H9 (cell line): ENCODE data around the gene FASTK. TPM values are rescaled to one million over a fixed set of nuclear protein-coding genes. Genes with fewer than 3 reads are reported as not detected.

Experiments
- DNase-seq: peaks from one replicate; pipeline ENCODE4 v3.0.0-alpha.2; 2017
- H2AFZ ChIP-seq: one replicate; pipeline ENCODE4 v1.6.1; 2013; ENCODE audit warnings: mild to moderate bottlenecking, low read length, control low read depth, moderate library complexity
- H2AK5ac ChIP-seq: 2 replicates; pipeline ENCODE4 v1.6.1; 2013; ENCODE audit warnings: low read length, control low read depth, mixed read lengths; ENCODE audit not compliant: insufficient read length
- H2BK120ac ChIP-seq: one replicate; pipeline ENCODE4 v1.6.1; 2013; ENCODE audit warnings: low read depth, mild to moderate bottlenecking, low read length, control low read depth, inconsistent platforms; ENCODE audit not compliant: poor library complexity, severe bottlenecking
- H2BK12ac ChIP-seq: 2 replicates; pipeline ENCODE4 v1.6.1; 2013; ENCODE audit warnings: low read length, control low read depth, mixed read lengths, low read depth; ENCODE audit not compliant: insufficient read length
- H2BK15ac ChIP-seq: 2 replicates; pipeline ENCODE4 v1.6.1; 2013; ENCODE audit warnings: low read depth, low read length, control low read depth
- H2BK20ac ChIP-seq: one replicate; pipeline ENCODE4 v1.6.1; 2013; ENCODE audit warnings: low read depth, mild to moderate bottlenecking, low read length, control low read depth, inconsistent platforms; ENCODE audit not compliant: poor library complexity, severe bottlenecking
- H2BK5ac ChIP-seq: 2 replicates; pipeline ENCODE4 v1.6.1; 2013; ENCODE audit warnings: low read length, control low read depth, mixed read lengths; ENCODE audit not compliant: insufficient read length
- H3K14ac ChIP-seq: 2 replicates; pipeline ENCODE4 v1.6.1; 2013; ENCODE audit warnings: low read length, control low read depth; ENCODE audit not compliant: insufficient read depth
- H3K18ac ChIP-seq: 2 replicates; pipeline ENCODE4 v1.6.1; 2013; ENCODE audit warnings: low read depth, mild to moderate bottlenecking, mixed read lengths, low read length, control low read depth; ENCODE audit not compliant: insufficient read length
- H3K23ac ChIP-seq: 2 replicates; pipeline ENCODE4 v1.6.1; 2013; ENCODE audit warnings: low read length, control low read depth, mixed read lengths, low read depth; ENCODE audit not compliant: insufficient read length
- H3K23me2 ChIP-seq: 2 replicates; pipeline ENCODE4 v1.6.1; 2013; ENCODE audit warnings: low read depth, mild to moderate bottlenecking, mixed read lengths, low read length, control low read depth; ENCODE audit not compliant: insufficient read length, poor library complexity, severe bottlenecking
- H3K27ac ChIP-seq: 2 replicates; pipeline ENCODE4 v1.5.1; 2013; ENCODE audit warnings: low read length, control low read depth, mixed read lengths, low read depth; ENCODE audit not compliant: insufficient read length
- H3K27me3 ChIP-seq: 2 replicates; pipeline ENCODE4 v1.6.1; 2013; ENCODE audit warnings: low read length, control low read depth, inconsistent platforms; ENCODE audit not compliant: insufficient read depth
- H3K4ac ChIP-seq: 2 replicates; pipeline ENCODE4 v1.6.1; 2013; ENCODE audit warnings: low read depth, mild to moderate bottlenecking, control low read depth, inconsistent platforms, low read length, moderate library complexity
- H3K4me1 ChIP-seq: 2 replicates; pipeline ENCODE4 v1.6.1; 2013; ENCODE audit warnings: low read length, control low read depth, inconsistent platforms; ENCODE audit not compliant: insufficient read depth
- H3K4me2 ChIP-seq: 2 replicates; pipeline ENCODE4 v1.6.1; 2013; ENCODE audit warnings: low read length, control low read depth, mixed read lengths; ENCODE audit not compliant: insufficient read length, insufficient read depth
- H3K56ac ChIP-seq: 2 replicates; pipeline ENCODE4 v1.6.1; 2013; ENCODE audit warnings: low read depth, mild to moderate bottlenecking, mixed read lengths, low read length, control low read depth; ENCODE audit not compliant: insufficient read length
- H3K79me1 ChIP-seq: 2 replicates; pipeline ENCODE4 v1.6.1; 2013; ENCODE audit warnings: low read depth, mild to moderate bottlenecking, moderate library complexity, low read length, control low read depth, inconsistent platforms; ENCODE audit not compliant: insufficient read depth, poor library complexity, severe bottlenecking
- H3K79me2 ChIP-seq: 2 replicates; pipeline ENCODE4 v1.6.1; 2013; ENCODE audit warnings: low read length, control low read depth, inconsistent platforms; ENCODE audit not compliant: insufficient read depth
- H3K9ac ChIP-seq: 2 replicates; pipeline ENCODE4 v1.6.1; 2013; ENCODE audit warnings: low read length, control low read depth, mixed read lengths; ENCODE audit not compliant: insufficient read length; ENCODE audit errors: extremely low read depth
- H3K9me3 ChIP-seq: one replicate; pipeline ENCODE4 v1.6.1; 2013; ENCODE audit warnings: low read depth, low read length, inconsistent platforms; ENCODE audit not compliant: control insufficient read depth
- H3T11ph ChIP-seq: one replicate; pipeline ENCODE4 v1.6.1; 2013; ENCODE audit warnings: mild to moderate bottlenecking, low read length, control low read depth, inconsistent platforms
- H4K20me1 ChIP-seq: one replicate; pipeline ENCODE4 v1.6.1; 2013; ENCODE audit not compliant: control insufficient read depth, insufficient read length, insufficient read depth
- H4K5ac ChIP-seq: 2 replicates; pipeline ENCODE4 v1.6.1; 2013; ENCODE audit warnings: low read depth, mild to moderate bottlenecking, mixed read lengths, low read length, control low read depth; ENCODE audit not compliant: insufficient read length
- H4K8ac ChIP-seq: replicated peaks from 2 replicates; pipeline ENCODE4 v1.6.1; 2013; ENCODE audit warnings: low read length, control low read depth, mixed read lengths, low read depth; ENCODE audit not compliant: insufficient read length
- H4K91ac ChIP-seq: 2 replicates; pipeline ENCODE4 v1.6.1; 2013; ENCODE audit warnings: low read depth, mild to moderate bottlenecking, moderate library complexity, mixed read lengths, low read length, control low read depth; ENCODE audit not compliant: insufficient read length
- H3K27ac Mint-ChIP-seq, 3 experiments: 2 replicates in 2 of 3; 3 replicates in 1 of 3; pipeline ENCODE4 v1.8.0; 2020 to 2021; ENCODE audit warnings: mixed read lengths in 3 of 3, mild to moderate bottlenecking in 1 of 3, moderate library complexity in 1 of 3
- H3K27me3 Mint-ChIP-seq: 2 replicates; pipeline ENCODE4 v1.8.0; 2021; ENCODE audit warnings: low read depth, mild to moderate bottlenecking, moderate library complexity, mixed read lengths
- H3K36me3 Mint-ChIP-seq, 3 experiments: 2 replicates in 2 of 3; 3 replicates in 1 of 3; pipeline ENCODE4 v1.8.0; 2020 to 2021; ENCODE audit warnings: low read depth in 3 of 3, mixed read lengths in 3 of 3; ENCODE audit not compliant: insufficient read depth in 1 of 3
- H3K4me1 Mint-ChIP-seq, 2 experiments: 2 replicates each; pipeline ENCODE4 v1.8.0; 2020; ENCODE audit warnings: mixed read lengths in 2 of 2
- H3K4me3 Mint-ChIP-seq, 2 experiments: 2 replicates in 1 of 2; 3 replicates in 1 of 2; pipeline ENCODE4 v1.8.0; 2020 to 2021; ENCODE audit warnings: mild to moderate bottlenecking in 2 of 2, mixed read lengths in 2 of 2, moderate library complexity in 1 of 2
- H3K9me3 Mint-ChIP-seq, 2 experiments: 2 replicates in 1 of 2; 3 replicates in 1 of 2; pipeline ENCODE4 v1.8.0; 2020; ENCODE audit warnings: mild to moderate bottlenecking in 2 of 2, mixed read lengths in 2 of 2, moderate library complexity in 1 of 2
- CTCF ChIP-seq: fragments of 200-600 bp; sonication (generic); conservative IDR thresholded peaks from 3 replicates; pipeline ENCODE4 v1.8.0; 2021; ENCODE audit warnings: antibody characterized with exemption, mild to moderate bottlenecking
- WGBS: extraction: QIAGEN DNeasy Blood & Tissue Kit; methylation state at CpG from one replicate; pipeline ENCODE4 v1.1.7; 2013; ENCODE audit warnings: missing lambda C conversion rate, low lambda C conversion rate, mixed read lengths; ENCODE audit not compliant: insufficient read length; ENCODE audit errors: extremely low coverage; 5-methylcytosine and 5-hydroxymethylcytosine counted together
- total RNA-seq: library from RNA; stranded (reverse); gene quantifications from 2 replicates; pipeline ENCODE4 v1.2.1, GENCODE V29; 2021

FASTK gene
- total RNA-seq, 1 experiment from 2014 or later = 57.8 TPM

- H4K20me1 ChIP-seq = no peaks in the 10 kb centered on the region
- H3K14ac ChIP-seq = no peak overlapping the region
- Mint-ChIP-seq H3K9me3 (no peaks in the 10 kb centered on the region), H3K27ac (peak overlapping the region in 1 of 3 experiments; percentile 72; a peak in 2 of 7 replicates), H3K27me3 (peaks cover 1% of the 10 kb centered on the region; the same call in 1 of the 2 replicates), H3K4me1 (peaks cover 24 to 31% of the 10 kb centered on the region in 2 experiments), H3K4me3 (no peak overlapping the region), H3K36me3 (peaks cover 22 to 46% (median 45%) of the 10 kb centered on the region in 3 experiments)
- H3K27ac ChIP-seq = no peak overlapping the region
- H3K4ac ChIP-seq = no peak overlapping the region
- no peaks in the 10 kb centered on the region for H3K23me2 ChIP-seq
- H3K4me1 ChIP-seq = no peaks in the 10 kb centered on the region
- no peak overlapping the region for H3K23ac ChIP-seq
- H4K91ac ChIP-seq = no peak overlapping the region
- H2AFZ ChIP-seq = no peak overlapping the region
- H3K79me1 ChIP-seq = no peaks in the 10 kb centered on the region
- WGBS = no CpG with 5 or more reads among the region's 7 CpGs
- H2BK5ac ChIP-seq = no peak overlapping the region
- H3K4me2 ChIP-seq = no peak overlapping the region
- H3K56ac ChIP-seq = no peak overlapping the region
- H3K9ac ChIP-seq = no peak overlapping the region
- H4K5ac ChIP-seq = no peak overlapping the region
- H2BK12ac ChIP-seq = no peak overlapping the region
- H3K79me2 ChIP-seq = no peaks in the 10 kb centered on the region; the same call in 1 of the 2 replicates
- no peak for DNase-seq
- H3K18ac ChIP-seq = no peak overlapping the region
- no peak overlapping the region for H2BK20ac ChIP-seq
- H2BK15ac ChIP-seq = no peak overlapping the region
- H2AK5ac ChIP-seq = no peak overlapping the region
- no peaks in the 10 kb centered on the region for H3K9me3 ChIP-seq
- TF ChIP-seq CTCF = no peak
- H3K27me3 ChIP-seq = no peaks in the 10 kb centered on the region
- no peak overlapping the region for H4K8ac ChIP-seq
- H2BK120ac ChIP-seq = no peak overlapping the region
- H3T11ph ChIP-seq = no peak overlapping the region
These were observed 5.0 kb downstream of the FASTK start for GRCh38 chr7:151075662-151075971.
